ENCODE measurements around the gene PSMF1.
A peak's percentile ranks its signal among the peaks of the same experiment; 100 is the strongest.

Gene PSMF1

DNA sequence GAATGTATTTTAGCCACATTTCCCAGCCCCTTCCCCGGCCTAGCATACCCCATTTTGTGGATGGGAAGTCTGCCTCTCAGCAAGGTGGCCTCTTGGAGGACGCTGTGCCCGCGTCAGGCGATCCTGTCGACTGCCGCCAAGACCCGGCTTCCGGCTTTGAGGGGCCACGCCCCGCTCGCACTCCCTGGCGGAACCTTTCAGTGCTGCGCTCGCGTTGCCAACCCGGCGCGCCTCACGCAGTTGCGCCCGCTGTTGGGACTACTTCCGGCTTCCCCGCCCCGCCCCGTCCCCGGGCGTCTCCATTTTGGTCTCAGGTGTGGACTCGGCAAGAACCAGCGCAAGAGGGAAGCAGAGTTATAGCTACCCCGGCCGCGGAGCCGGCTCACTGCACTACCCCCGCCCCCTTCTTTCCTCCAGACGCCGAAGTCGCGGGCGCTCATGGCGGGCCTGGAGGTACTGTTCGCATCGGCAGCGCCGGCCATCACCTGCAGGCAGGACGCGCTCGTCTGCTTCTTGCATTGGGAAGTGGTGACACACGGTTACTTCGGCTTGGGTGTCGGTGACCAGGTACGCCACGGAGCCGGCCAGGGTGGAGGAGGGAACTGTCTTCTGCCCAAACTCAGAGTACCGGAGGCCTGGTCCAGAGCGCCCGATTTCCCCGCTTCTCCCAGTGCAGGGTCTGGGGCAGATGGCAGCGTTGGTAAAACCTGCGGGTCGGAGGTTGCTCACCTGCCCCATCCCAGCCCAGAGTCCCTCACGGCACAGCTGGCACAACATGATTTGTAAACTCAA is at the start of gene PSMF1:
Gene PSMF1 (plus strand): TSS at position 267 of the 792 bp plus-strand sequence. CDS start 172 bp downstream, at position 439.
- DNase-seq (ENCODE audit: low read depth in 1 of 2, low spot score in 1 of 2): peak; percentile 93

- no peak for DNase-seq (ENCODE audit: low read depth in 1 of 2, low spot score in 1 of 2)
Measured at GRCh38 chr20:1072258-1072657, 46.1 kb upstream of the PSMF1 start.

DNA sequence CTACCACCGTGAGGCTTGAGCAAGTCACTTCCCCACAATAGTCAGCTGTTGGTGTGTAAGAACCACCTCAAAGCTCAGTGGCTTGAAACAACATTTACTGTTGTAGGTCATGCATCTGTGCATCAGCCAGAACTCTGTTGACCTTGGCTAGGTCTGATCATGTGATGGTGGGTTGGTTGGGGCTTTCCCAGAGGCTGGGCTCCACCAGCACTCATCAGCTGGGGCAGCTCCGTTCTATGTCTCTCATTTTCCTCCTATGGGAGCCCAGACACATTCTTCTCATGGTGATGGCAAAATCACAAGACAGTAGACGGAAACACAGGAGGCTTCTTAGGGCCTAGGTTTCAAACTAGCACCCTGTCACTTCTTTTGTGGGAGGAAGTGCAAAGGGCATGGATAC is 42.8 kb upstream of the PSMF1 start:
- no peak for DNase-seq (ENCODE audit: low read depth in 1 of 2, low spot score in 1 of 2)

DNA sequence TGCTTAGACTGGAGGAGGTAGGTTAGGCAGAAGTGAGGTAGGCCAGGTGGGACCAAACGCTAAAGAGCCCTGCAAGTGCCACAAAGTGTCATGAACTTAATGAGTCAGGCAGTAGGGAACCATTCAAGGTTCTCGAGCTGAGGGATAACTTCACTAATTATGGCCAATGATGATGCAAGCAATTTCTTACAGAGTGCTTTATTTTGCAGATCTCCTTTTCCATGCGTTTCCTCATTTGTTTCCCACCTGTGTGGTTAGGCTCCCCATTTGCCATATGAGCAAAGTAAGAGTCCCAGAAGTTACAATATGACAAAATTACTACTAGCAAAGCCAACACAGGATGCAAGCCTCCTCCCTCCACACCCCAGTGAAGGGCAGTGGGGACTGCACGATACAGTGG is 36.5 kb upstream of the PSMF1 start:
- no peak for DNase-seq (ENCODE audit: low read depth in 1 of 2, low spot score in 1 of 2)

- no peak for DNase-seq (ENCODE audit: low read depth in 1 of 2, low spot score in 1 of 2)
Measured at GRCh38 chr20:1083431-1084080, 34.8 kb upstream of the PSMF1 start.

DNA sequence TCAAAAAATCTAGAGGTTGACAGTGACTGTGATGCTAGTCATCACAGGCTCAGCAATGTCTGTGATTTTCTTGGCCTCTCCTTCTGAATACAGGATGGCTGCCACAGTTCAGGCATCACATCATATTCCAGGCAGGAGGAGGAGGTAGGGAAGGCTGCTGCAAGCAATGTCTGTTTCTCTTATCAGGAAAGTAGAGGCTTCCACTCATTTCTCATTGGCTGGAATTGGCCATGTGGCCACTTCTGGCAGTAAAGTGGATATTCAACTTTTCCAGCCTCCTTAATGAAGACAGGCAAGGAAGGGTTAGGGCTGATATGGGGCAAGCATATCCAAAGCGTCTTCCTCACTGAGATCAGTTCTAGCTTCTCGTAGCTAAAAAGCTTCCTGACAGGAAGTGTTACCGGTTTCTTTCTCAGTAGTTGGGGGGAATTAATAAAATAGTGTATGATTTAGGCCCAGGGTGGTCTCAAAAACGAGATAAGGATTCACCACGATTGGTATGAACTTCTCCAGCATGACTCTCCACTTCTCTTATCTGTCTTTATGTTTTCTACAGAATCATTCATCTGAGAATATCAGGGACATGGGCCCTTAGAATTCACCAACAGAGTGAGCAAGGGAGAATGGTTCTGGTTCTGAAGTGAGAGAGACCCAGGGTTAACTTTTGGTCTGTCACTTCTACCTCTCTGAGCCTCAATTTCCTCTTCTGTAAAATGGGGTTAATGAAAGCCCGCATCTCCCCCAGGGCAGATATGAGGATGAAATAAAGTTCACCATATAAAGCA is 32.7 kb upstream of the PSMF1 start:
- DNase-seq (ENCODE audit: low read depth in 1 of 2, low spot score in 1 of 2): no peak

GRCh38 chr20:1086277-1087213 is 31.9 kb upstream of the PSMF1 start:
- DNase-seq (ENCODE audit: low read depth in 1 of 2, low spot score in 1 of 2): no peak

DNA sequence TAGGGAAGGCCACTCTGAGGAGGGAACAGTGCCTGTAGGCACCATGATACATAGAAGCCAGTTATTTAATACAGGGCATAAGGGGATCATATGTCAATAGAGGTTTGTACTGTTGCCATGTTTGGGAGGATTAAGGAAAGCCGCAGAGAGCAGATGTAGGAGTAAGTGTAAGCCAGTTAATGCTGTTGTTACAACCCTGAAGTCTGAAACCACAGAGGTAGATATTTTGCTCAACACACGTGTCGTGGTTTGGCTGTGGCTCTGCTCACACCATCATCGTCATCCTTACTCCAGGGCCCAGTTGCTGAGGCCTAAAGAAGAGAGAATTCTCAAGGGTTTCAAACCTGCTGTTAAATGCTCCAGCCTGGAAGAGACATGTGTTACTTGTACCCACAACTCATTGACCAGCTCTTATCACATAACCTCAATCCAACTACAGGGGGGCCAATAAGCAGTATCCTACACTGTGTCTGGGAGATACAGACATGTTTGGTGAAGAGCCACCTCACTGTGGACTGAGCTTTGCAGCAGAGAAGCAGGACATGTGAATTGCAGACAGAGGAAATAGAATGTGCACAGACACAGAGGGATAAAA is 31.0 kb upstream of the PSMF1 start:
- DNase-seq (ENCODE audit: low read depth in 1 of 2, low spot score in 1 of 2): no peak

DNA sequence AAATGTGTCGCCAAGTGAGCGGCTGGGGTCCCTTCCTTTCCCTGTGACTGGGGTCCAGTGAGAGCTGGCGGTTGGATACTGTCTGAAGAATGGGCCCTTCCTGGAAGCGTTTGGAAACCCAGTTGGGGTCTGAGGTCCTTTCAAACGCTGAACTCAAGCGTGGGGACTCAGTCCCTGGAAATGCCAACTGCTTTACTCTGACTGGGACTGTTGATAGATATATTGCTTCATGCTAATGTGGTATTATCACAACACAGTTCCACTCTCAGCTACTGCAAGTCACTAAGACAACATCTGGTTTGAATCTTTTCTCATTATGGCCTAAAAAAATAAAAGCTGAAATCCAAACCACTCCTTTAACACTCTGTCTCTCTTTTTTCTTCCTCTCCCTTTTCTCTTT is 23.7 kb upstream of the PSMF1 start:
- no peak for DNase-seq (ENCODE audit: low read depth in 1 of 2, low spot score in 1 of 2)

DNA sequence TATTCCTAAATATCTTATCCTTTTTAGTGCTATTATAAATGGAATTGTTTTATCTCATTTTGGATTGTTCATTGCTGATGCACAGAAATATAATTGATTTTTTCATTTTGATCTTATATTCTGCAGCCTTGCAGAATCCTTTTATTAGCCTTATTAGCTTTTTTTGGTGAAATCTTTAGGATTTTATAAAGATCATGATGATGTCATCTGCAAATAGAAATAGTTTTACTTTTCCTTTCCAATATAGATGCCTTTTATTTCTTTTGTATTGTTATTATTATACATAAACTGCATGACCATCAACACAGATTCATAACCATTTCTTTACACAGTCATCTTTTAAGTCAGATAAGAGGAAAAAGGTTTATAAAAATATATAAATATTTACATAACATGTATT is 16.9 kb upstream of the PSMF1 start:
- no peak for DNase-seq (ENCODE audit: low read depth in 1 of 2, low spot score in 1 of 2)

DNA sequence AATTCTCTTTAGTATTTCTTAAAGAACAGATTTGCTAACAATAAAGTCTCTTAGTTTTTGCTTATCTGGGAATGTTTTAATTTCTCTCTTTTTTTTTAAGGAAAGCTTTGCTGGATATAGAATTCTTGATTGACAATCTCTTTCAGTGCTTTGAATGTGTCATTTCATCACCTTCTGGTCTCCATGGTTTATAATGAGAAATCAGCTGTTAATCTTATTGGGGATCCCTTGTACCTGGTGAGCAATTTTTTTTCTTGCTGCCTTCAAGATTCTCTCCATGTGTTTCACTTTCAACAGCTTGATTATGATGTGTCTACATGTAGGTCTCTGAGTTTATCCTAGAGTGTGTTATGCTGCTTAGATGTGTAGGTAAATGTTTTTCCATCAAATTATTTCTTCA is 16.4 kb upstream of the PSMF1 start:
- no peak for DNase-seq (ENCODE audit: low read depth in 1 of 2, low spot score in 1 of 2)

DNA sequence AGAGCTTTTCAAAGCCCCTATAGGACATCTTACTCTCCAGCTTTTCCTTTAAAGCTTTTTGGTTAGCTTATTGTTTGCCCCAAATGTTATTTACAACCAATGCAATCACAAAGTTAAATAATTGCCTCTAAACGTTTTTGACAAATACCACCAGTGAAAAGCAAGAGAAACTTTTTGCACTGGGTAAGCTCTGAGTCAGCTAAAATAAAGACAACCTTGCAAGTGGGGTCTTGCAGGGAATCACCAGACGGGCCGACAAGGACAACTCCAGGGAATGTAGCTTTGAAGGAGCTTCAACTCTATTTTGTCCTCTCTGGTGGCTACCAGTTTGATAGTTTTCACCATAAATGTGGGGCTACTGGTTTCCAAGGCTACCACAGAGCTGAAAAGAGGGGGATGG is 14.7 kb upstream of the PSMF1 start:
- no peak for DNase-seq (ENCODE audit: low read depth in 1 of 2, low spot score in 1 of 2)

GRCh38 chr20:1105599-1106194 is 12.7 kb upstream of the PSMF1 start:
- DNase-seq (ENCODE audit: low read depth in 1 of 2, low spot score in 1 of 2): no peak

DNA sequence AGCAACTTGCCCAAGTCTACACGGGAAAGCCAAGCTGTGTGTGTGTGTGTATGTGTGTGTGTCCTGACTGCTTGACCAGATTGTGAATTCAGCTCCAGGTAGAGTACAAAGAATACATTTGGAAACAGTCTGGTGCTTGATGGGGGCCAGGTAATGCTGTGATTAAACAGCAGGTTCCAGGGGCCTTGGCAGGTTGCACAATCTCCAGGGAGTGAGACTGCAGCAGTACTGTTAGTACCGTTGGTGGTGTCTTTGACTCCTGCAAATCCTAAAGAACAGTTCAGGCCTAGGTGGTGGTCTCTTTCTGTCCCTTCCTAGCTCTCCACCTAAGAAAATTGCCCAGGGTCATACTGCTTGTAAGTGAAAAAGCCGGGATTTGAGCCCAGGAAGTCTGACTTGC is 11.2 kb upstream of the PSMF1 start:
- no peak for DNase-seq (ENCODE audit: low read depth in 1 of 2, low spot score in 1 of 2)

- DNase-seq (ENCODE audit: low read depth in 1 of 2, low spot score in 1 of 2): peak in 1 of 2 donors; percentile 30
Measured at GRCh38 chr20:1108437-1108920, 9.9 kb upstream of the PSMF1 start.

- no peak for DNase-seq (ENCODE audit: low read depth in 1 of 2, low spot score in 1 of 2)
Measured at GRCh38 chr20:1112908-1113307, 5.5 kb upstream of the PSMF1 start.

DNA sequence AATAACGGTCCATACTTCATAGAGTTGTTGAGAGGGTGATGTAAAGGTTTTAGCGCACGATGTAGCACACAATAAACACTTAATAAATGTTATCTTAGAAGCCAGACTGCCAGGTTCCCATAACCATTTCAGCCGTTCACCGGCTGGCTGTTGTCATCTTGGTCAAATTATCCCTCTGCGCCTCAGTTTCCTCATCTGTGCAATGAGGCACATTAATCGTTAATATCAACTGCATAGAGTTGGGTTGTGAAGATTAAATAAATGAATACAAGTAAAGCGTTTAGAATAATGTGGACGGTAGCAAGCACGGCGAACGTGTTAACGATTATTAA is 432 bp upstream of the PSMF1 start:
- DNase-seq (ENCODE audit: low read depth in 1 of 2, low spot score in 1 of 2): no peak

DNA sequence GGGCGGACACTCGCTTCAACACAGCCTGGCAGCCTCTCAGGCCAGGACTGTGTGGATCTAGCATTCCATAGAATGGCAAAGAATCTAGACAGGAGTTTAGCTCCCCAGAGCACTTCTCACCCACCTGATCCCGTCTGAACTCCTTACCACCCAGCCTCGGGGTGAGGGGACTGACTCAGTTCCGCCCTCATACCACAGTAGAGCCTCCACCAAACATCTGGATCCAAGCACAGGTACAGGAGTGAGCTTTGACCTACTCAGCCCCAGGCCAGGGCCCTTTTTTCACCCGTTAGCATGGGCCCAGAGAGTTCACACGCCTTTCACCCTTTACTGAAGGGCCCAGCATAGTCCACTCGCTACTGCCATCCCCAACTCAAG is 715 bp downstream of the PSMF1 start:
- no peak for DNase-seq (ENCODE audit: low read depth in 1 of 2, low spot score in 1 of 2)

- no peak for DNase-seq (ENCODE audit: low read depth in 1 of 2, low spot score in 1 of 2)
Measured at GRCh38 chr20:1119524-1119923, 1.1 kb downstream of the PSMF1 start.

DNA sequence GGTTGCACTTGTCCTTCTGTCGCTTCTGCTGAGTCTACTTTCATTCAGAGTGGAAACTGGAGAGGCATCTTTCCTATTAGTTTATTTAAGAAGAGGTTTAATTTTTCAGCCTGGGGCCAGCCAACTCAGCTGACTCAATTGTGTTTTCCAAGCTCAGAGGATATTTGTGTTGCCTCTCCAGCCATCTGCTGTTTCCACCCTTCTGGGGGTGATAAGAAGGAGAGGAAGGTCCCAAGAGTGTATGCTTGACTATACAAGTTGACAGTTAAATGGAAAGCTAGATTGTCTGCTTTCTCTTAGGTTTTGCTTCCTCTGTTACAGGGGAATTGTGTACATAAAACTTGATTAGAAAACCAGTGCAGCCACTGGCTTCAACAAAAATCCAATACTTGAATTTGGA is 3.0 kb downstream of the PSMF1 start:
- no peak for DNase-seq (ENCODE audit: low read depth in 1 of 2, low spot score in 1 of 2)
